AG10803 (cell line): ENCODE data around the gene KCNK18.

Source experiments
- DNase-seq: peaks from one replicate; pipeline ENCODE4 v3.0.0; 2010; ENCODE audit warnings: low read depth
- H3K4me3 ChIP-seq: 2 replicates; pipeline ENCODE4 v1.5.1; 2011; ENCODE audit warnings: mild to moderate bottlenecking, low read length, control low read depth
- CTCF ChIP-seq: conservative IDR thresholded peaks from 2 replicates; pipeline ENCODE4 v1.5.1; 2011; ENCODE audit warnings: mild to moderate bottlenecking, low read length, control low read depth, inconsistent platforms

Gene KCNK18

DNA sequence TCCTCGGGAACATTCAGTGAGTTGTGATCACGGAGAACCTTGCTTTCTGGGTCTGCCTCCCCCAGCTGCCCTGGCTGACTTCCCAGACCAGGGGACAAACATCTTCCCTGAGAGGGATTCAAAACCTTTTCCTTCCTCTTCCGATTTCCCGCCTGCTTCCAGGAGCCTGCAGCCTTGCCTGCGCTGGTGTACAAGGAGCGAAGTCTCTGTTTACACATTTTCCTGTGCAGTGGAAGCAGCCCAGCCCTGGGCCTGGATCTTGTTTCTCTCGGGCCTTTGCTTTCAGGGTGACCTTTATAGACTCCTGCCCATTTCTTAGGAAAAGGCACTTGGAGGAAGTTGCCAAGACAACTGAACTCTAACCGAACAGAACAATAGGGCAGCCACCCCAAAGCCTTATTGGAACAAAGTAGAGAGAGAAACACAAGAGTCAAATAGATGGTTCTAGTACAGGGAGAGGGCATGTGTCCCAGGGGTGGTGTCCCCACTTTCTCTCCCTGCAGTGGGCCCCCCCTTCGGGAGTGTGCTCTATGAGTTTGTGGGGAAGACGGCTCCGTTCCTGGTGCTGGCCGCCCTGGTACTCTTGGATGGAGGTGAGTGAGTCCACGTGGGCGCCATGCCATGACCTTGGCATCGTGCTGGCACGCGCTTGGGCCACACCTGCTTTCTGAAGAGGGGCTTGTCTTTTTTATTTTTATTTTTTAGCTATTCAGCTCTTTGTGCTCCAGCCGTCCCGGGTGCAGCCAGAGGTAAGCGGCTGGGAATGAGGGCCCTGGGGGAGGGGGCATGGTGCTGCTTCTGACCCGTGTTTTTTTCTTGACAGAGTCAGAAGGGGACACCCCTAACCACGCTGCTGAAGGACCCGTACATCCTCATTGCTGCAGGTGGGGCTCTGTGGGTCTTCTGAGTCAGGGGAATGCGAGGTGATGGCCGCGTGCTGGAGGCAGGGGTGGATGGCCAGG is 57.8 kb downstream of the KCNK18 start:
- no peak for TF ChIP-seq CTCF
- DNase-seq, result no peak
- H3K4me3 ChIP-seq, result no peak overlapping the region

GRCh38 chr10:117255835-117256460 is 58.7 kb downstream of the KCNK18 start:
- H3K4me3 ChIP-seq, result no peak overlapping the region
- TF ChIP-seq CTCF, result no peak
- DNase-seq, result no peak

DNA sequence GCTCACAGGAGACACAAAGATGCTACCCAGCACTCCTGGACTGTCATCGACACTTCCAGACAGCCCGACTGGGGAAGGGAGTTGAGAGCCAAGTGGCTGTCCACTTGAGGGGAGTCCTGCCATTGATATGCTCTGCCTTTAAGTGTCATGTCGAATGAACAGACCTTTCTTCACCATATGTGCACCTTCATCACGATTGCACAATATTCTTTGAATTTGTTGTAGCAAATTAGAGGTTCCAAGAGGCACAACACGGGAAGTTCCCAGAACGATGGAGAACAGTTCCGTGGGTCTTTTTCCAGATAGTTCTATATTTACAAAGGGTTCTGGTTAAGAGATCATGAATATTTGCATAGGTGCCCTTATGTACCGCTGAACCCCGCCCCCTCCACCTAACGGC is 59.6 kb downstream of the KCNK18 start:
- no peak for TF ChIP-seq CTCF
- DNase-seq, result no peak
- no peak overlapping the region for H3K4me3 ChIP-seq

GRCh38 chr10:117257721-117258120 is 60.4 kb downstream of the KCNK18 start:
- DNase-seq, result no peak
- H3K4me3 ChIP-seq, result no peak overlapping the region
- TF ChIP-seq CTCF, result no peak

- no peak for DNase-seq
- no peak overlapping the region for H3K4me3 ChIP-seq
- no peak for TF ChIP-seq CTCF
These were observed 62.0 kb downstream of the KCNK18 start for GRCh38 chr10:117259279-117259678.
